PC-3 (cell line): ENCODE measurements around the gene SH3RF3. TPM values are rescaled to one million over a fixed set of nuclear protein-coding genes. Genes with fewer than 3 reads are reported as not detected.
A peak's percentile ranks its signal among the peaks of the same experiment; 100 is the strongest.

Experiments
- ATAC-seq: fragments of 200-7000 bp; cut with Tn5 transposase; 2 replicates; pipeline ENCODE4 v1.9.1; 2020; ENCODE audit warnings: mild to moderate bottlenecking, moderate library complexity
- BruUV-seq: library from RNA; stranded (reverse); fragments of 400-500 nt; replicated peaks from 2 replicates; lab custom pipeline; 2021; lab: Mats Ljungman, UMichigan
- CTCF ChIA-PET: fragments of 300-600 bp; sonication (Branson Sonifier 250); formaldehyde crosslinking; loops from one replicate; lab custom pipeline; 2022; ENCODE audit warnings: antibody characterized with exemption; lab: Charles Lee
- POLR2A ChIA-PET: fragments of 300-600 bp; sonication (Branson Sonifier 250); formaldehyde crosslinking; loops from one replicate; lab custom pipeline; 2022; ENCODE audit warnings: antibody characterized with exemption; ENCODE audit not compliant: unreplicated experiment; lab: Charles Lee
- DNase-seq: peaks from one replicate; pipeline ENCODE4 v3.0.0-alpha.2; 2015
- H2AFZ ChIP-seq: fragments of 300-600 bp; sonication (generic); 2 replicates; pipeline ENCODE4 v1.6.0; 2016; ENCODE audit warnings: antibody characterized with exemption, low read length
- H3F3A ChIP-seq: fragments of 300-600 bp; sonication (generic); one replicate; pipeline ENCODE4 v1.6.0; 2017; ENCODE audit warnings: antibody characterized with exemption, low read length, control low read depth, mild to moderate bottlenecking; ENCODE audit not compliant: unreplicated experiment
- H3K27ac ChIP-seq: fragments of 300-600 bp; sonication (generic); 2 replicates; pipeline ENCODE4 v1.5.1; 2016; ENCODE audit warnings: mild to moderate bottlenecking, low read length
- H3K27me3 ChIP-seq: fragments of 300-600 bp; sonication (generic); 2 replicates; pipeline ENCODE4 v1.6.1; 2016; ENCODE audit warnings: low read length, mixed read lengths
- H3K36me3 ChIP-seq: fragments of 300-600 bp; sonication (generic); 2 replicates; pipeline ENCODE4 v1.6.1; 2016; ENCODE audit warnings: low read depth, mixed run types, low read length, mixed read lengths
- H3K4me1 ChIP-seq: fragments of 300-600 bp; sonication (generic); 2 replicates; pipeline ENCODE4 v1.5.1; 2016; ENCODE audit warnings: low read length; ENCODE audit not compliant: insufficient read depth
- H3K4me2 ChIP-seq: fragments of 300-600 bp; sonication (generic); 2 replicates; pipeline ENCODE4 v1.6.0; 2016; ENCODE audit warnings: low read length
- H3K4me3 ChIP-seq: fragments of 300-600 bp; sonication (generic); 2 replicates; pipeline ENCODE4 v1.5.1; 2016; ENCODE audit warnings: mild to moderate bottlenecking, low read length, mixed read lengths
- H3K79me2 ChIP-seq: fragments of 300-600 bp; sonication (generic); 2 replicates; pipeline ENCODE4 v1.6.1; 2017; ENCODE audit warnings: low read length, mixed read lengths
- H3K9ac ChIP-seq: fragments of 300-600 bp; sonication (generic); 2 replicates; pipeline ENCODE4 v1.6.0; 2016; ENCODE audit warnings: mild to moderate bottlenecking, low read length
- H3K9me2 ChIP-seq: fragments of 300-600 bp; sonication (generic); replicated peaks from 2 replicates; pipeline ENCODE4 v1.6.1; 2016; ENCODE audit warnings: mixed run types, low read length, mixed read lengths
- H3K9me3 ChIP-seq: fragments of 300-600 bp; sonication (generic); 2 replicates; pipeline ENCODE4 v1.6.1; 2016; ENCODE audit warnings: low read length, mixed read lengths
- H4K20me1 ChIP-seq: fragments of 300-600 bp; sonication (generic); 2 replicates; pipeline ENCODE4 v1.6.1; 2016; ENCODE audit warnings: low read length, mixed read lengths
- EZH2 ChIP-seq: fragments of 300-600 bp; sonication (generic); IDR thresholded peaks from one replicate; pipeline ENCODE4 v1.6.1; 2017; ENCODE audit warnings: antibody characterized with exemption, mild to moderate bottlenecking, low read length; ENCODE audit not compliant: unreplicated experiment
- EZH2phosphoT487 ChIP-seq: fragments of 300-600 bp; sonication (generic); IDR thresholded peaks from 2 replicates; pipeline ENCODE4 v1.6.1; 2018; ENCODE audit warnings: mild to moderate bottlenecking, antibody characterized with exemption, low read length, borderline replicate concordance
- intact Hi-C: fragments of 100-400 bp; cut with micrococcal nuclease; formaldehyde crosslinking; loops from 2 replicates; pipeline ENCODE4 v1.9.0; 2023
- total RNA-seq: library from RNA; depleted of rRNA; stranded (reverse); fragments of >200 nt; gene quantifications from 2 replicates; pipeline ENCODE4 v1.2.3, GENCODE V29; 2014
- TF ChIP-seq, protein P1 (sequence below): fragments of 300-600 bp; sonication (generic); conservative IDR thresholded peaks from 2 replicates; pipeline ENCODE4 v1.5.1; 2017; ENCODE audit warnings: antibody characterized with exemption, low read depth, mild to moderate bottlenecking, low read length

The SH3RF3 gene
- total RNA-seq, 1 experiment from 2014 or later, result 11.7 TPM

DNA sequence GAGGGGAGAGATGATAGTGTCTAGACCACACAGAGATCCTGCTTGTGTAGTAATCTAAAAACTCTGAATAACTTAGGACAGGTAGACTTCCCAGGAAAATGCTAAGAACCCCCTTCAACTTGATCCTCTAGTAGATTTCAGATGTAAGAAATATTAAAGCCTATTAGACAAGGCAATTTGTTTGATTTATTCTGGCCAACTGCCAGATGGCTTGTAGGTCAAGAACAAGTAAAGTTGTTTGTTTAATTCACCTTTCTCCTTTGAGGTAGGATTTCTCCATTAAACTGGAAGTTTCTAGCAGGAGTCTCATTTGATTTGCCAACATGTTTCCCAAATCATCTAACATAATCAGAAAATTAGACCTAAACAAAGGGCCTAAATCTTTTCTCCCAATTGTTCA, 48.6 kb downstream of the SH3RF3 start:
- ATAC-seq, result no peak
- ChIA-PET POLR2A (no interaction called here), CTCF (no interaction called here)
- no peaks in the 10 kb centered on the region for H3K9me2 ChIP-seq
- H3F3A ChIP-seq, result peaks cover 11% of the 10 kb centered on the region
- H3K9ac ChIP-seq, result no peak overlapping the region
- H3K4me2 ChIP-seq, result no peak overlapping the region
- TF ChIP-seq, protein P1, sequence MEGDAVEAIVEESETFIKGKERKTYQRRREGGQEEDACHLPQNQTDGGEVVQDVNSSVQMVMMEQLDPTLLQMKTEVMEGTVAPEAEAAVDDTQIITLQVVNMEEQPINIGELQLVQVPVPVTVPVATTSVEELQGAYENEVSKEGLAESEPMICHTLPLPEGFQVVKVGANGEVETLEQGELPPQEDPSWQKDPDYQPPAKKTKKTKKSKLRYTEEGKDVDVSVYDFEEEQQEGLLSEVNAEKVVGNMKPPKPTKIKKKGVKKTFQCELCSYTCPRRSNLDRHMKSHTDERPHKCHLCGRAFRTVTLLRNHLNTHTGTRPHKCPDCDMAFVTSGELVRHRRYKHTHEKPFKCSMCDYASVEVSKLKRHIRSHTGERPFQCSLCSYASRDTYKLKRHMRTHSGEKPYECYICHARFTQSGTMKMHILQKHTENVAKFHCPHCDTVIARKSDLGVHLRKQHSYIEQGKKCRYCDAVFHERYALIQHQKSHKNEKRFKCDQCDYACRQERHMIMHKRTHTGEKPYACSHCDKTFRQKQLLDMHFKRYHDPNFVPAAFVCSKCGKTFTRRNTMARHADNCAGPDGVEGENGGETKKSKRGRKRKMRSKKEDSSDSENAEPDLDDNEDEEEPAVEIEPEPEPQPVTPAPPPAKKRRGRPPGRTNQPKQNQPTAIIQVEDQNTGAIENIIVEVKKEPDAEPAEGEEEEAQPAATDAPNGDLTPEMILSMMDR, result no peak
- TF ChIP-seq EZH2phosphoT487 (no peak), EZH2 (no peak)
- no peaks in the 10 kb centered on the region for H4K20me1 ChIP-seq
- peaks cover 37% of the 10 kb centered on the region for H3K4me1 ChIP-seq
- peak; percentile 11 for DNase-seq
- no TSS peak for BruUV-seq
- H3K27me3 ChIP-seq, result no peaks in the 10 kb centered on the region
- no peak overlapping the region for H3K27ac ChIP-seq
- H3K79me2 ChIP-seq, result peaks cover 79% of the 10 kb centered on the region
- H3K4me3 ChIP-seq, result no peak overlapping the region
- no peaks in the 10 kb centered on the region for H3K36me3 ChIP-seq
- intact Hi-C loops, result no loop called here
- H2AFZ ChIP-seq, result no peak overlapping the region
- no peaks in the 10 kb centered on the region for H3K9me3 ChIP-seq

DNA sequence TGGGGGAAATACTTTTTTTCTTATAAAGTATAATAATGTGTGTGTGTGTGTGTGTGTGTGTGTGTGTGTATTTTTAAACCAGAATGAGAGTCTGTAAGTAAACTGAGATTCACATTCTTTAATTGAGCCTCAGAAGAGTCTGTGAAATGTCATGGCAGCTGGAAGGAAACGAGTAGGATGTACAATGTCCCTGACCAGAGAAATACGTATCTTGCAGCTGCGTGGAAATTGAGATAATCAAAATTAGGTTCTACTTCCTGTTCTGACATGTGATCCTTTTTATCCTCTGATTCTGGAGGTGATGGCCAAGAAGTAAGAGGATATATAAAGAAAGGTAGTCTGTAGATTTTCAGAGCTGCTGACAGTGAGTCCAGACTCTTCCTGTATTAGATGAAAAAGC, 50.0 kb downstream of the SH3RF3 start:
- ChIA-PET CTCF (no interaction called here), POLR2A (no interaction called here)
- Histone ChIP-seq H3K27ac (no peak overlapping the region), H3K79me2 (peaks cover 73% of the 10 kb centered on the region), H3K9me3 (no peaks in the 10 kb centered on the region), H4K20me1 (no peaks in the 10 kb centered on the region), H2AFZ (no peak overlapping the region), H3K9me2 (no peaks in the 10 kb centered on the region), H3K4me1 (peaks cover 24% of the 10 kb centered on the region), H3K27me3 (no peaks in the 10 kb centered on the region), H3F3A (peaks cover 11% of the 10 kb centered on the region), H3K4me2 (no peak overlapping the region), H3K4me3 (no peak overlapping the region), H3K36me3 (no peaks in the 10 kb centered on the region), H3K9ac (no peak overlapping the region)
- intact Hi-C loops, result no loop called here
- no peak for TF ChIP-seq EZH2phosphoT487
- TF ChIP-seq, protein P1, result no peak
- TF ChIP-seq EZH2, result no peak
- ATAC-seq (no peak), DNase-seq (no peak)
- BruUV-seq, result no TSS peak

DNA sequence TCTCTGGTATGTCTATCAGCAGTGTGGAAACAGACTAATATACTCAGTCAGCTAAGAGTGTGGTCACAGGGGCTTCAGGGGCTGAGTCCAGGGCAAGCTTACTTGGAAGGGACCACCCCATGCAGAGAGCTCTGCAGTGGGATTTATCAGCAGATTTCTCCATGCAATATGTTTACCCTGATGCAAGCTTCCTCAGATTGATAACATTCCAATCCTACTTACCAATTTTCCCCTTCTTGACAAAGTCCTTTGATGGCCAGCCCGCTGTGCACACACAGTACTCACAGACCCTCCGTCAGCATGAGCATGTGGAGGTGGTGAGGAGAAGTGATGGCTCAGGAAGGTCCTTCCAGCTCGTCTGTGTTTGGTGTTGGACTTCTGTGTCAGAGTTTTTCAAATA, 51.8 kb downstream of the SH3RF3 start:
- no peak overlapping the region for H3K4me2 ChIP-seq
- H3K9me2 ChIP-seq, result no peaks in the 10 kb centered on the region
- no peaks in the 10 kb centered on the region for H3K36me3 ChIP-seq
- ATAC-seq (no peak), DNase-seq (no peak)
- no peak overlapping the region for H3K27ac ChIP-seq
- H3K9ac ChIP-seq, result no peak overlapping the region
- H3K9me3 ChIP-seq, result no peaks in the 10 kb centered on the region
- CTCF ChIA-PET, result no interaction called here
- intact Hi-C loops, result no loop called here
- H3K27me3 ChIP-seq, result no peaks in the 10 kb centered on the region
- no TSS peak for BruUV-seq
- no peak overlapping the region for H2AFZ ChIP-seq
- TF ChIP-seq EZH2phosphoT487, result no peak
- TF ChIP-seq, protein P1, result no peak
- TF ChIP-seq EZH2, result no peak
- no peaks in the 10 kb centered on the region for H4K20me1 ChIP-seq
- H3K4me3 ChIP-seq, result no peak overlapping the region
- H3K4me1 ChIP-seq, result peaks cover 12% of the 10 kb centered on the region
- POLR2A ChIA-PET, result no interaction called here
- no peaks in the 10 kb centered on the region for H3F3A ChIP-seq
- peaks cover 64% of the 10 kb centered on the region for H3K79me2 ChIP-seq
